DMS153 treated with DMSO at 0.1 percent for 48 hours (cell line): ENCODE data around the gene STK24.

ENCODE experiments used
- DNase-seq: peaks from one replicate; lab custom pipeline; 2025; ENCODE audit not compliant: unreplicated experiment; lab: John Stamatoyannopoulos, UW

Gene STK24

GRCh38 chr13:98535501-98536354 is 41.2 kb downstream of the STK24 start:
- DNase-seq, result no peak

GRCh38 chr13:98534821-98535220 is 42.1 kb downstream of the STK24 start:
- DNase-seq, result no peak

- DNase-seq, result no peak
These were observed 43.0 kb downstream of the STK24 start for GRCh38 chr13:98533912-98534311.

- no peak for DNase-seq
These were observed 44.7 kb downstream of the STK24 start for GRCh38 chr13:98532254-98532653.

- DNase-seq, result no peak
These were observed 46.7 kb downstream of the STK24 start for GRCh38 chr13:98530217-98530616.

GRCh38 chr13:98529171-98529570 is 47.7 kb downstream of the STK24 start:
- no peak for DNase-seq

- no peak for DNase-seq
These were observed 48.2 kb downstream of the STK24 start for GRCh38 chr13:98528663-98529064.

- DNase-seq, result no peak
These were observed 49.4 kb downstream of the STK24 start for GRCh38 chr13:98527526-98527925.

GRCh38 chr13:98526182-98526512 is 50.8 kb downstream of the STK24 start:
- DNase-seq, result no peak

GRCh38 chr13:98525456-98526181 is 51.3 kb downstream of the STK24 start:
- no peak for DNase-seq

- no peak for DNase-seq
These were observed 52.1 kb downstream of the STK24 start for GRCh38 chr13:98524793-98525192.

- no peak for DNase-seq
These were observed 52.5 kb downstream of the STK24 start for GRCh38 chr13:98524391-98524790.

- no peak for DNase-seq
These were observed 53.3 kb downstream of the STK24 start for GRCh38 chr13:98523455-98524102.

GRCh38 chr13:98522371-98522770 is 54.5 kb downstream of the STK24 start:
- DNase-seq, result no peak

GRCh38 chr13:98521461-98522247 is 55.3 kb downstream of the STK24 start:
- no peak for DNase-seq

- no peak for DNase-seq
These were observed 56.0 kb downstream of the STK24 start for GRCh38 chr13:98520674-98521449.

- no peak for DNase-seq
These were observed 56.9 kb downstream of the STK24 start for GRCh38 chr13:98519976-98520375.

- no peak for DNase-seq
These were observed 59.2 kb downstream of the STK24 start for GRCh38 chr13:98517576-98518310.

GRCh38 chr13:98515818-98516465 is 61.0 kb downstream of the STK24 start:
- DNase-seq, result no peak
